Measurements from ENCODE around the gene ARL6IP1.
"Not testable (repeated sequence)": the region's sequence is repeated elsewhere in the genome, so short reads cannot be mapped to it uniquely, and the experiment has no call there.

Gene ARL6IP1

GRCh38 chr16:18797746-18798145 is 3.6 kb downstream of the ARL6IP1 start:
- DNase-seq, result no peak

GRCh38 chr16:18796377-18796776 is 5.0 kb downstream of the ARL6IP1 start:
- no peak for DNase-seq

- DNase-seq, result no peak
Observed at GRCh38 chr16:18792836-18793433, 8.4 kb downstream of the ARL6IP1 start.

GRCh38 chr16:18789850-18790706 is 11.3 kb downstream of the ARL6IP1 start, which contains the start of gene RPS15A:
TSS of gene RPS15A (minus strand) at chr16:18790334. CDS start at chr16:18789113, 1,221 bp downstream.
- DNase-seq, result peak; percentile 97

- no peak for DNase-seq
Observed at GRCh38 chr16:18789515-18789849, 11.9 kb downstream of the ARL6IP1 start.

- no peak for DNase-seq
Observed at GRCh38 chr16:18788828-18789514, 12.4 kb downstream of the ARL6IP1 start.

- DNase-seq, result no peak
Observed at GRCh38 chr16:18784917-18785623, 16.3 kb downstream of the ARL6IP1 start.

- DNase-seq, result no peak
Observed at GRCh38 chr16:18783430-18784341, 17.7 kb downstream of the ARL6IP1 start.

GRCh38 chr16:18782697-18783429 is 18.5 kb downstream of the ARL6IP1 start:
- DNase-seq, result peak; percentile 32

- DNase-seq, result not testable (repeated sequence)
Observed at GRCh38 chr16:18781232-18781631, 20.1 kb downstream of the ARL6IP1 start.

- not testable (repeated sequence) for DNase-seq
Observed at GRCh38 chr16:18780460-18781026, 20.8 kb downstream of the ARL6IP1 start.

- DNase-seq, result not testable (repeated sequence)
Observed at GRCh38 chr16:18777664-18778063, 23.7 kb downstream of the ARL6IP1 start.

GRCh38 chr16:18776334-18776733 is 25.0 kb downstream of the ARL6IP1 start:
- DNase-seq, result not testable (repeated sequence)

- not testable (repeated sequence) for DNase-seq
Observed at GRCh38 chr16:18774651-18775050, 26.7 kb downstream of the ARL6IP1 start.

GRCh38 chr16:18772171-18772570 is 29.2 kb downstream of the ARL6IP1 start:
- not testable (repeated sequence) for DNase-seq

GRCh38 chr16:18770336-18770962 is 30.9 kb downstream of the ARL6IP1 start:
- peak; percentile 62 for DNase-seq

- DNase-seq, result peak; percentile 54
Observed at GRCh38 chr16:18767217-18767616, 34.1 kb downstream of the ARL6IP1 start.

- peak; percentile 83 for DNase-seq
Observed at GRCh38 chr16:18762713-18763112, 38.6 kb downstream of the ARL6IP1 start.

GRCh38 chr16:18759598-18760520 is 41.5 kb downstream of the ARL6IP1 start:
- DNase-seq, result peak; percentile 76
